CD14-positive monocyte (primary cell): Measurements from ENCODE around the gene METTL6. TPM values are rescaled to one million over a fixed set of nuclear protein-coding genes. Genes with fewer than 3 reads are reported as not detected.
"Not testable (repeated sequence)": the region's sequence is repeated elsewhere in the genome, so short reads cannot be mapped to it uniquely, and the experiment has no call there.

Experiments used
- DNase-seq, 3 donors: peaks; one replicate each; pipeline ENCODE4 v3.0.0-alpha.2; 2011 to 2022
- H2AFZ ChIP-seq: 2 replicates; pipeline ENCODE4 v1.6.0; 2012; ENCODE audit warnings: mild to moderate bottlenecking, low read depth, low read length, inconsistent platforms; ENCODE audit not compliant: insufficient read depth, poor library complexity, severe bottlenecking
- H3K27ac ChIP-seq, 2 donors: 1 replicate in 1 of 2; 2 replicates in 1 of 2; pipeline ENCODE4 v1.5.1; 2012 to 2013; ENCODE audit warnings: low read length in 2 of 2, control low read depth in 1 of 2, inconsistent platforms in 1 of 2, low read depth in 1 of 2, mild to moderate bottlenecking in 1 of 2
- H3K27me3 ChIP-seq, 2 donors: one replicate each; pipeline versions ENCODE4 v1.6.0 to v1.6.1; 2011 to 2013; ENCODE audit warnings: low read length in 2 of 2; ENCODE audit not compliant: control insufficient read depth in 2 of 2, insufficient read depth in 2 of 2
- H3K36me3 ChIP-seq, 2 donors: replicated peaks in 1 of 2; 1 replicate in 1 of 2; 2 replicates in 1 of 2; pipeline versions ENCODE4 v1.5.1 to v1.6.1; 2012 to 2013; ENCODE audit warnings: low read length in 2 of 2, control low read depth in 1 of 2, inconsistent platforms in 1 of 2, mild to moderate bottlenecking in 1 of 2; ENCODE audit not compliant: insufficient read depth in 2 of 2, control insufficient read depth in 1 of 2
- H3K4me1 ChIP-seq, 2 donors: 1 replicate in 1 of 2; 2 replicates in 1 of 2; pipeline versions ENCODE4 v1.5.1 to v1.6.1; 2012 to 2013; ENCODE audit warnings: low read length in 2 of 2, control low read depth in 1 of 2, inconsistent platforms in 1 of 2, mild to moderate bottlenecking in 1 of 2, moderate library complexity in 1 of 2; ENCODE audit not compliant: insufficient read depth in 2 of 2, control insufficient read depth in 1 of 2
- H3K4me2 ChIP-seq: replicated peaks from 2 replicates; pipeline ENCODE3; 2012; ENCODE audit warnings: low read length, moderate library complexity, mild to moderate bottlenecking; ENCODE audit not compliant: poor library complexity, severe bottlenecking; ENCODE audit errors: extremely low read depth
- H3K4me3 ChIP-seq, 3 experiments: fragments of 200-600 bp in 1 of 3; sonication (generic) in 1 of 3; replicated peaks in 1 of 3; 1 replicate in 2 of 3; 2 replicates in 1 of 3; pipeline ENCODE4 v1.5.1; 2011 to 2013; ENCODE audit warnings: low read length in 3 of 3, mild to moderate bottlenecking in 3 of 3, control low read depth in 2 of 3, low read depth in 2 of 3, inconsistent platforms in 1 of 3, moderate library complexity in 1 of 3
- H3K79me2 ChIP-seq: 2 replicates; pipeline ENCODE4 v1.6.0; 2012; ENCODE audit warnings: mild to moderate bottlenecking, control low read depth, inconsistent platforms, low read length, moderate library complexity; ENCODE audit not compliant: insufficient read depth
- H3K9ac ChIP-seq: 2 replicates; pipeline ENCODE4 v1.6.0; 2017; ENCODE audit warnings: low read length, mild to moderate bottlenecking; ENCODE audit not compliant: insufficient read depth, poor library complexity, severe bottlenecking
- H3K9me3 ChIP-seq, 2 donors: replicated peaks in 1 of 2; 1 replicate in 1 of 2; 2 replicates in 1 of 2; pipeline versions ENCODE4 v1.5.1 to v1.6.1; 2012 to 2013; ENCODE audit warnings: low read length in 2 of 2, control low read depth in 1 of 2; ENCODE audit not compliant: control insufficient read depth in 1 of 2, insufficient read depth in 1 of 2
- H4K20me1 ChIP-seq: 2 replicates; pipeline ENCODE4 v1.6.0; 2012; ENCODE audit warnings: mild to moderate bottlenecking, low read length, control low read depth, moderate library complexity; ENCODE audit not compliant: insufficient read depth
- H3K27ac Mint-ChIP-seq, 7 donors: one replicate each; pipeline ENCODE4 v1.8.0; 2020; ENCODE audit warnings: mild to moderate bottlenecking in 7 of 7, mixed read lengths in 7 of 7, moderate library complexity in 6 of 7, inconsistent platforms in 2 of 7
- H3K27me3 Mint-ChIP-seq, 3 donors: one replicate each; pipeline ENCODE4 v1.8.0; 2021 to 2022; ENCODE audit warnings: low read depth in 3 of 3, mild to moderate bottlenecking in 3 of 3, mixed read lengths in 3 of 3, moderate library complexity in 3 of 3, inconsistent platforms in 1 of 3
- H3K36me3 Mint-ChIP-seq, 2 donors: one replicate each; pipeline ENCODE4 v1.8.0; 2020; ENCODE audit warnings: mixed read lengths in 2 of 2, inconsistent platforms in 1 of 2, mild to moderate bottlenecking in 1 of 2
- H3K4me1 Mint-ChIP-seq: one replicate; pipeline ENCODE4 v1.8.0; 2020; ENCODE audit warnings: mild to moderate bottlenecking, mixed read lengths
- H3K4me3 Mint-ChIP-seq, 2 donors: one replicate each; pipeline ENCODE4 v1.8.0; 2020; ENCODE audit warnings: mild to moderate bottlenecking in 2 of 2, mixed read lengths in 2 of 2, moderate library complexity in 1 of 2
- H3K9me3 Mint-ChIP-seq, 7 donors: one replicate each; pipeline ENCODE4 v1.8.0; 2020 to 2022; ENCODE audit warnings: mixed read lengths in 7 of 7, mild to moderate bottlenecking in 6 of 7, moderate library complexity in 6 of 7, inconsistent platforms in 2 of 7
- CTCF ChIP-seq: fragments of 200-600 bp; IDR thresholded peaks from one replicate; pipeline ENCODE4 v1.8.0; 2022; ENCODE audit warnings: antibody characterized with exemption, mild to moderate bottlenecking
- WGBS: methylation state at CpG from one replicate; pipeline ENCODE4 v1.1.5; 2013; ENCODE audit warnings: missing lambda C conversion rate; ENCODE audit not compliant: insufficient coverage; 5-methylcytosine and 5-hydroxymethylcytosine counted together
- intact Hi-C, 2 donors: fragments of 100-400 bp; cut with micrococcal nuclease; formaldehyde crosslinking; loops; one replicate each; pipeline versions ENCODE4 v1.15.0 to v1.15.1; 2023
- polyA plus RNA-seq, 3 donors: library from polyadenylated mRNA; depleted of rRNA in 1 of 3; unstranded in 2 of 3; stranded (reverse) in 1 of 3; fragments of 300-500 nt in 2 of 3; fragments of >200 nt in 1 of 3; fragmentation: Illumina TruSeq in 2 of 3; gene quantifications; 1 replicate in 2 of 3; 2 replicates in 1 of 3; pipeline ENCODE4 v1.2.3, GENCODE V29; 2012 to 2021

The METTL6 gene
- polyA plus RNA-seq, 3 donors, result 4.4 to 15.1 (median 9.1) TPM

GRCh38 chr3:15458212-15458780 is 31.0 kb upstream of the METTL6 start:
- peaks cover 0 to 7% (median 0%) of the 10 kb centered on the region in 7 donors for H3K9me3 Mint-ChIP-seq
- H3K36me3 Mint-ChIP-seq, result peaks cover 0 to 1% of the 10 kb centered on the region in 2 donors
- WGBS, result 31% methylated on average over 4 of the region's 7 CpGs
- peak; percentile 42 to 61 (median 43) for DNase-seq
- no peaks in the 10 kb centered on the region for H4K20me1 ChIP-seq
- H3K4me1 ChIP-seq, result peaks cover 12 to 14% of the 10 kb centered on the region in 2 donors
- no peaks in the 10 kb centered on the region for H3K36me3 ChIP-seq
- H2AFZ ChIP-seq, result peak overlapping the region; percentile 77
- TF ChIP-seq CTCF, result no peak
- peak overlapping the region in 1 of 2 donors; percentile 41 for H3K27ac ChIP-seq
- no peaks in the 10 kb centered on the region for H3K79me2 ChIP-seq
- peaks cover 0 to 2% of the 10 kb centered on the region in 2 donors for H3K9me3 ChIP-seq
- peaks cover 16% of the 10 kb centered on the region for H3K4me1 Mint-ChIP-seq
- H3K4me3 Mint-ChIP-seq, result no peak overlapping the region
- peak overlapping the region in 6 of 7 donors; percentile 8 to 84 (median 58) for H3K27ac Mint-ChIP-seq
- H3K27me3 Mint-ChIP-seq, result peaks cover 0 to 1% (median 1%) of the 10 kb centered on the region in 3 donors
- no peaks in the 10 kb centered on the region for H3K27me3 ChIP-seq
- no peak overlapping the region for H3K4me2 ChIP-seq
- H3K9ac ChIP-seq, result no peak overlapping the region
- no peak overlapping the region for H3K4me3 ChIP-seq
- intact Hi-C loops, result no loop called here

- 90% methylated on average over 2 of the region's 10 CpGs for WGBS
- intact Hi-C loops, result not testable (repeated sequence)
Measured at GRCh38 chr3:15456915-15457314, 29.6 kb upstream of the METTL6 start.

More at GRCh38 chr3:15456915-15457314, 29.6 kb upstream of the METTL6 start:
- DNase-seq, H3K36me3 Mint-ChIP-seq, H3K9me3 ChIP-seq, H3K9ac ChIP-seq, H3K79me2 ChIP-seq, H2AFZ ChIP-seq, H3K36me3 ChIP-seq, H3K4me3 ChIP-seq, H3K9me3 Mint-ChIP-seq, H4K20me1 ChIP-seq, H3K27ac ChIP-seq, H3K27ac Mint-ChIP-seq, H3K4me2 ChIP-seq, H3K27me3 Mint-ChIP-seq, H3K4me3 Mint-ChIP-seq, H3K27me3 ChIP-seq: not testable (repeated sequence)
- peaks cover 12 to 14% of the 10 kb centered on the region in 2 donors for H3K4me1 ChIP-seq
- H3K4me1 Mint-ChIP-seq, result peaks cover 16% of the 10 kb centered on the region
